Sciatic nerve (tissue), 2 donors: Measurements from ENCODE around the gene CLIC3. TPM values are rescaled to one million over a fixed set of nuclear protein-coding genes. Genes with fewer than 3 reads are reported as not detected.

Source experiments
- ATAC-seq: fragments of 200-7000 bp; cut with Tn5 transposase; one replicate; pipeline ENCODE4 v1.9.1; 2020; ENCODE audit warnings: mild to moderate bottlenecking, moderate library complexity
- DNase-seq: peaks from one replicate; pipeline ENCODE4 v3.0.0-alpha.2; 2020; ENCODE audit warnings: low spot score
- intact Hi-C: fragments of 100-400 bp; cut with DNase I; formaldehyde crosslinking; loops from one replicate; pipeline ENCODE4 v1.14.2; 2022
- total RNA-seq: library from RNA; stranded (reverse); fragmentation: NEBNext Ultra II Directional; extraction: Animal tissue kit (Norgen Biotek cat#: 25700); gene quantifications from one replicate; pipeline ENCODE4 v1.2.1, GENCODE V29; 2021
- donor health status: DM: no; HTN: no; CAD: no.
- donor health status: DM: no; HTN: no; CAD: no.

CLIC3 gene
- total RNA-seq, 1 donor from 2014 or later = 11.3 TPM

DNA sequence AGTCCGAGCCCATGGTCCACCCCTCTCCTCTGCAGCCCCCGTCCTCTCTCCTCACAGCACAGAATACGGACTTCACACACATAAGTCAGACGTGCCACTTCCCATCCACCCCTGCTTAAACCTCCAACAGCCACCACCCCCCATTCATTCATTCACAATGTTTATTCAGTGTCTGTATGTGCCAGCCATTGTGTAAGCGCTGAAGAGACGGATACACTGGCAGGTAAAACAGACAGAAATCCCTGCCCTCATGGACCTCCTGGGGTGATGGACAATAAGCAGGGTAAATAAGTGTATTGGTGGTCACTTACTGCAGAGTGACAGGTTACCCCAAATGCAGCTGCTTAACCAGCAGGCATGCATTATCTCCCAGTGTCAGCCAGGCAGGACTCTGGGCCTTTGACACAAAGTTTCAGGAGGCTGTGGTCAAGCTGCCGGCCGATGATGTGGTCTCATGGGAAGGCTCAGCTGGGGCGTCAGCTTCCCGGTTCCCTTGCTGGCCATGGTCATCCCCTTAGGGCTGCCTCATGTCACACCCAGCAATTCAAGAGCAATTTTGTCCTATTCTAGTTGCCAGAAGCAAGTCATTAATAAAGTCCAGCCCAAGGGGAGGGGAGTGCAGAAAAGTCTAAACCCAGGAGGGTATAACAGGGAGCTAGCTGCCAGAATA, 6.0 kb downstream of the CLIC3 start:
- ATAC-seq (no peak), DNase-seq (no peak)
- intact Hi-C loops = no loop called here

DNA sequence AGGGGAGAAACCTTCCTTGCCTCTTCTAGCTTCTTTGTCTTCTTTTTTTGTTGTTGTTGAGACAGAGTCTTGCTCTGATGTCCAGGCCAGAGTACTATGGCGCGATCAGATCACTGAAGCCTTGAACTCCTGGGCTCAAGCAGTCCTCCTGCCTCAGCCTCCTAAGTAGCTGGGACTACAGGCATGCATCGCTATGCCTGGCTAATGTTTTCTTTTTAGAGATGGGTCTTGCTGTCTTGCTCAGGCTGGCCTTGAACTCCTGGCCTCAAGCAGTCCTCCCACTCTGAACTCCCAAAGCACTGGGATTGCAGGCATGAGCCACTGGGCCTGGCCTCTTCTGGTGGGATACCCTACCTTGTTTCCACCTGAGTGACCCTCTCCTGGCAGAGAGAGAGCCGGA, 7.5 kb downstream of the CLIC3 start:
- ATAC-seq = no peak
- intact Hi-C loops = no loop called here
- no peak for DNase-seq

DNA sequence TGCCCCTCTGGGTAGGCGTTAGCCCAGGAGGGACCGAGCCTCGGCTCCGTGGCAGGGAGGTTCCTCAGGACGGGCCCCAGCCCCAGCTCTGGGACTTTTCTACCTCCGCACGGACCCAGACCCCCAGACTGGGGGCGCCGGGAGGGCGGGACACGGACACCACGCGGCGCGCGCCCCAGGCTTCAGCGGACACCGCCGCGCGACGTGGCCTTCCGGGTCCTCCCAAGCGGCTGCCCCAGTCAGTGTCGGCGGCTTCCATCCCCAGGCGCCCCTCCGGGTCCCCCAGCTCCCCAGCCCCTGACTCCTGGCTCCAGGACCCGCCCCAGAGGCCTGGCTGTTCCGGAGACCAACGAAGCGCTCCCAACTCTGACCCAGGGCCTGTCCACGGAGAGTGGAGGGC, 10.5 kb downstream of the CLIC3 start:
- ATAC-seq = no peak
- DNase-seq = no peak
- intact Hi-C loops = no loop called here

DNA sequence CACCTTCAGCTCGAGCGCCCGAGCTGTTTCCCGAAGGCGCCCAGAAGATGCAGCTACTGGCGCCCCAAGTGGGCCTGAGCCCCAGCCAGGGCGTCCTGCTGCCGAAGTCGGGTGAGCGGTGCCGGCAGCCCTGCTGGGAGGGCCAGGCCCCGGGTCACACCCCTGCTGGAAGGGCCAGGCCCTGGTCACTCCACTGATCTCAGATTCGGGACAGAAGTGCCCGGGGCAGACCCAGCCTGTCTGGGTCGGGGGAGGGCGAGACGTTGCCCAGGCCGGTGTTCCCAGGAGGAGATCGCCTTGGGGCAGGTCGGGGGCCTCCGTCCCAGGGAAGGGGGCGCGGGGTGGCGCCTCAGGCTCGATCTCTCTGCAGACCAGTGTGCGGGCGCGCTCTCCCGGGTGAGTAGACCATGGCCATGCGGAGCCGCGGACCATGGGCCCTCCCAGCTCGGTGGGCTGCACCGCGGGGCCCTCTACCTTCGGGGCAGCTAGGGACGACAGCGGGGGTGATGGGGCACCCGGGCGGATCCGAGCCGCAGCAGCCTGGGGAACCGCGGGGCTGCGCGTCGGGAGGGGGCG, 11.3 kb downstream of the CLIC3 start:
- intact Hi-C loops = no loop called here
- no peak for DNase-seq
- ATAC-seq = no peak

DNA sequence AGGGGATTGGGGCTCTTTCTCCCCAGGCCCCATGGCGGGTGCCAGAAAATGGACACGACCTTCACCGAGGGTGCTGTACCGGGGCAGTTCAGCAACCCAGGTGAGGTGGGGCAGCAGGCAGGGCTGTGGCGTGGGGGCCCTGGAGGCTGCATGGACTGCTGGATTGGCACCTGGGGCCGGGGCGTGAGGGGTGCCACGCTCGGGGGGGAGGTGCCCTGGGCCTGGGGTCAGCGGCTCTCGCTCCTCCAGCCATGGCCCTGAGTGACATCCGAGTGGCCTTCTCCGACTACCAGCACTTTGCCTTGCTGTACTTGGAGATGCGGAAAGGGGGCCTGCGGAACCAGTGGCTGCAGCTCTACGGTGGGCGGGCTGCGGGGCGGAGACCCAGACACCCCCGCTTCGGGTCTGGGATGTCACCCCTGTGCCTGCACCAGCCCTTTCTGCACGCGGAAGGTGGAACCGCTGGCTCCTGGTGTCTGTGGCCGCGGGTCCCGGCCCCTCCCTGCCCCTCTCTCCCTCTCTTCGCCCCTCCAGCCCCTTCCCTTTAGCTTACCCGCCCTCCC, 11.8 kb downstream of the CLIC3 start:
- ATAC-seq = no peak

DNA sequence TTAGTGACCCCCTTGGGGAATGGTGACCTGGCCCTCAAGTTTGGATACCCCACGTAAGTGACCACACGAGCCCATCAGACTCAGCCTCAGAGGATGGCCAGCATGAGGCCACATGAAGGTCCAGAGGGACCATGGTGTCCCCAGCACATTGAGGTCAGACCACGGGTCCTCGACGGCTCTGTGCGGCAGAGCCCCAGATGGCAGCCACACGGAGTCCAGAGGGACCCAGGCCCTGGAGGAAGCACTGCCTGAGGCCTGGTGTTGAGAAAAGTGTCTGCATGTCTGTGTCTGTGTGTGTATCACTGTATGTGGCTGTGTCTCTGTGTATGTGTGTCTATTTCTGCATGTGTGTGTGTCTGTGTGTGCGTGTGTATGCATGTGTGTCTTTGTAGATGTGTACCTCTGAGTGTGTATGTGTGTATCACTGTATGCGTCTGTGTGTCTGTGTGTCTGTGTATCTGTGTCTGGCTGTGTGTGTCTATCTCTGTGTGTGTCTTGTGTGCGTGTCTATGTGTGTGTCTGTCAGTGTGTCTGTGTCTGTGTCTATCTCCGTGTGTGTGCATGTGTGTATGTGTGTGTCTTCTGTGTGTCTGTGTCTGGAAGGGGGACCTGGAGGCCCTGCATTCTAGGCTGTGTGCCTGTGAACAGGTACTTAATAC, 12.6 kb downstream of the CLIC3 start:
- ATAC-seq (no peak), DNase-seq (no peak)
- intact Hi-C loops = no loop called here

More for the DNA sequence above, 11.8 kb downstream of the CLIC3 start:
- intact Hi-C loops = no loop called here
- no peak for DNase-seq

DNA sequence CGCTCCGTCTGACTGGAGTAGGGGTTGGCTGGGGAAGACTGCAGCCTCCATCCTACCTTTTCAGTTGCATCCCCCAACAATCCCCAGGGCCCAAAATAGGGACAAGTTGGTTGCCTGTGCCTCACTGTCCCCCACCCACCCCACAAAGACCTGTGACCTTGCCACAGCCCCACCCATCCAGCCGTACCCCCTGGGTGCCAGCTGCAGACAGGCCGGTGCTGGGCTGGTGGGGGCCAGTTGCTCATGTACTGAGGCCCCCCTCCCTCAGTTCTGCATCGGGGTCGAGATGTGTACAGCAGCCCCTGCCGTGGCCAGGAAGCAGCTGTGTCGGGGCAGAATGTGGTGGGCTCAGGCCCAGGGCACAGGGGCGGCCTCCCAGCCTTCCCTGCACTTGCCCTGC, 13.2 kb downstream of the CLIC3 start:
- ATAC-seq (no peak), DNase-seq (no peak)
- intact Hi-C loops = no loop called here

DNA sequence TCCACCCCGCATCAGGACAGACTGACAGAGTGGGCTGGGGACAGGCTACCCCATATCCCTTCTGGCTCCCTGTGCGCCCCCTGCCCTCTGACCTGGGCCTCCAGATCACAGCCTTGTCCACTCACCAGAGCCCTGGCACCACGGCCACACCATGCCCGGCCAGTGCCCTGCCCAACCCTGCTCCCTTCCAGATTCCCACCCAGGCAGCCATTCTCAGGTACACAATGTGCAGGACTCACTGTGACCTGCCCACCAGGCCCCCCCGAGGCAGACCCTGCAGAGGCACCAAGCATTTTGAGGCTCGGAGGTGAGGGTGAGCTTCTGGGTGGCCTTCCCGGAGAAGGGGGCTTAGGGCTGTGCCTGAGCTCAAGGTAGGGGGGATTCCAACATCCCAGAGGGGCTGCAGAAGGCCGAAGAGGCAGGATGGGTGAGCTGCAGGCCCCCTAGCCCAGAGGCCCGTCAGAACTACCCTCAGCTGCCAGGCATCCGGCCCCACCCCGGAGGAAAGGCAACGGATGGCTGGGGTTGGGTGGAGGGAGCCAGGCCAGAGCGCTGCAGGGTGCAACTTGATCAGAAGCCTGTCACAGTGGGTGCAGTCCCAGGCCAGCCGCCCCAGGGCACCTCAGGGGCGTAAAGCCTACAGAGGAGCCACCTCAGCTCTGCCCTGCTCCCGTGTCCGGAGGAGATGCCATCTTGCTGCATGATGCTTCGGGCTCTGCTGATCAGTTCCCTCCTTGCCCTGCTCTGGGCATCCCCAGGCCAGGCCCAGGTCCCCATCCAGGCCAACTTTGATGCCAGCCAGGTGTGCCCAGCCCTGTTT, 13.9 kb downstream of the CLIC3 start, which contains the start of gene LCNL1:
Gene LCNL1, plus strand, starts transcription at position 762 of the 820 bp plus-strand sequence. CDS start 594 bp downstream, outside the sequence.
- ATAC-seq (peak; percentile 1), DNase-seq (no peak)
- intact Hi-C loops = no loop called here

DNA sequence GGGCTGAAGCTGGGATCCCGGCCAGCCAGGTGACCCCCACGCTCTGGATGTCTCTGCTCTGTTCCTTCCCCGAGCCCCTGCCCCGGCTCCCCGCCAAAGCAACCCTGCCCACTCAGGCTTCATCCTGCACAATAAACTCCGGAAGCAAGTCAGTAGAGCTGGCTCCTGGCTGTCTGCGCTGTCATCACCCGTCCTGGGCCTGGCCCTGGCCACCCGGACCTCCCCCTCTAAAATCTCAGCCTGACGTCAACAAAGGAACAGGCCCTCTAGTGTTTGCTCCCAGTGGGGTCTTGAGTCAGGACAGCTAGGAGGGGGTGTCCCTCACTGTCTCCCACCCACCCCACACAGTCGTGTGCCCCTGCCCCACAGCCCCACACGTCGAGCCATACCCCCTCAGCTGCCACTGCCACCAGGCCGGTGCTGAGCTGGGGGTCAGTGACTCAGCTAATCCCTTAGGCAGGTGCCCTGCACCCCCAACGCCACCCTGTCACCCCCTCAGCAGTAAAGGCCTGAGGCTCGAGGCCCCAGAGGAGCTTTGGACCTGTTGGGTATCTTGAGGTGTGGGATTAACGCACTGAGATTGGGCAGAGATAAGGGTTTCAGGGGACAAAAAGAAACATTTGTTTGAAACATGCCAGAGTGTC, 14.7 kb downstream of the CLIC3 start:
- no peak for DNase-seq
- intact Hi-C loops = no loop called here
- peak; percentile 2 for ATAC-seq

DNA sequence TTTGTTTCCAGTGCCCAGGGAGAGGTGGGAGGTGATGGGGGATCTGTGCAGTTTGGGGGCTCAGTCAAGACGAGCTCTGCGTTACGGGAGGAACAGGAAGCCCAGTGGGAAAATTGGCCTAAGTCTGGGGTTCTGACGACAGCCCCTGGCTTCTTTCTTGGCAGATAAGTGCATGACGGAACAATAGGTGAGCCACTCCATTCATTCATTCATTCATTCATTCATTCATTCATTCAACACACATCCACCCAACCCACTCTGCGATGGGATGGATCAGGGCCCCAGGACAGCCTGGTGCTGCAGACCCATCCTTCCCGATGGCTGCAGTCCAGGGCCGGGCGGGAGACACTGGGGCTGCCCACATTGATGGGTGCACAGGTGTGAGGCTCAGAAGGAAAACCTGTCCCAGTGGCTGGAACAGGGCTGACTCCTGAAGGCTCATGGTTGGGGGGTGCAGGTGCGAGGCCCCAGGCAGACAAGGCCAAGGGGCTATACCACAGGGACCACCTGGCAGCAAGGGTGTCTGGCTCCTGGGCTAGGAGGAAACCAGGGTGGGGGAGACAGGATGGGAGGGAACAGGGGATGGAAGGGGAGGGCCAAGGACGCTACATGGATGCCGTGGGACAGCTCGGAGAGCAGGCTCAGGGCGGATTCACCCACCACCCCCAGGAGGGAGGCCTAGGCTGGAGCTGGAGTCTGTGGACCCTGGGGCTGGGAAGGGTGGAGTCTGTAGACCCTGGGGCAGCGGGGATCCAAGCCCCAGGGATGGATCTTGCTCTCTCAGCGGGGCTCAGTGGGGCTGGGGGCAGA, 15.5 kb downstream of the CLIC3 start:
- intact Hi-C loops = no loop called here
- DNase-seq = no peak
- no peak for ATAC-seq

DNA sequence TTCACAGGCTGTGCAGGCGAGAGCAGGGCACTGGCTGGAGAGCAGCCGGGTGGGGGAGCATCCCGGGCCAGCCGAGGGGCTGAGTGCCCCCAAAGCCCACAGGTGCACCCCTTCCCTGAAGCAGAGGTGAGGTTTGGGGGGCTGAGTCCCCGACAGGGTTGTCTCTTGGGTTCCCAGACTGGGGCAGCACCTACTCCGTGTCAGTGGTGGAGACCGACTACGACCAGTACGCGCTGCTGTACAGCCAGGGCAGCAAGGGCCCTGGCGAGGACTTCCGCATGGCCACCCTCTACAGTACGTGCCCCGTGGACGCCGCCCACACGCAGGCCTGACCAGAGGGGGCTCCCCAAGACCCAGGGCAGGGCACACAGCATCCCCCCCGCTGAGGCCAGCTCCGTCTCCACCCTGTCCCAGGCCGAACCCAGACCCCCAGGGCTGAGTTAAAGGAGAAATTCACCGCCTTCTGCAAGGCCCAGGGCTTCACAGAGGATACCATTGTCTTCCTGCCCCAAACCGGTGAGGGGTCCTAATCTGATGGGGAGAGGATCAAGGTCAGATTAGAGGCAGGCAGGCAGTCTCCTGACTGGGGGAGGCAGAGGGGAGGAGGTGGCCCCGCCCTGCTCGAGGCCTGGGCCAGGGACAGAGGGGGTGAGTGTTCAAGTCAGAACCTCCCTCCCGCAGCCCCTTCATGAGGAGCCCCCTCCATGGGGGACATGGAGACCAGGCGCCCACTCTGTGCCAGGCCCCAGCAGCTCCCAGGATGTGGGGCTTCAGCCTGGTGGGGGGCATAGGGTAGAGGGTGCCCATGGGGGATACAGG, 16.4 kb downstream of the CLIC3 start:
- ATAC-seq = no peak
- no peak for DNase-seq
- intact Hi-C loops = no loop called here

DNA sequence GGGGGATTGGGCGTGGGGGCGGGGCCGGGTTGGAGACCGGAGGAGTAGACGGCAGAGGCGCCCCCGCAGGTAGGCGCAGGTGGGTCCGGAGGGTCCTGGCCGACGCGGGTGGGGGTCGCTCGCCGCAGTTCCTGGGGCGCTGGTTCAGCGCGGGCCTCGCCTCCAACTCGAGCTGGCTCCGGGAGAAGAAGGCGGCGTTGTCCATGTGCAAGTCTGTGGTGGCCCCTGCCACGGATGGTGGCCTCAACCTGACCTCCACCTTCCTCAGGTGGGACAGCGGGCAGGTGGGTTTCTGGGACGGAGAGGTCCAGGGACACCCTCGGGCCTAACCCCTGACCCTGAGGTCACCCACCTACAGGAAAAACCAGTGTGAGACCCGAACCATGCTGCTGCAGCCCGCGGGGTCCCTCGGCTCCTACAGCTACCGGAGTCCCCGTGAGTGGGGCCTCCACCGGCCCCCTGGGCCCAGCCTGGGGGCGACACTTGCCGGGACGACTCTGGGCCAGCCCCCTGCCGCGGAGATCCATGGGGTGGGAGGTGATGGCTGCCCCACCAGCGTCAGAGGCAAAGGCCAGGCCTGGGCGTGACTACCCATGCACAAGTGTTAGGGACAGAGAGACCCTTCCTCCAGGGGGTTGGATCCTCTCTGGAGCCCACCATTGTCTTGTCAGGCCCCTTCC, 17.4 kb downstream of the CLIC3 start:
- no peak for ATAC-seq

DNA sequence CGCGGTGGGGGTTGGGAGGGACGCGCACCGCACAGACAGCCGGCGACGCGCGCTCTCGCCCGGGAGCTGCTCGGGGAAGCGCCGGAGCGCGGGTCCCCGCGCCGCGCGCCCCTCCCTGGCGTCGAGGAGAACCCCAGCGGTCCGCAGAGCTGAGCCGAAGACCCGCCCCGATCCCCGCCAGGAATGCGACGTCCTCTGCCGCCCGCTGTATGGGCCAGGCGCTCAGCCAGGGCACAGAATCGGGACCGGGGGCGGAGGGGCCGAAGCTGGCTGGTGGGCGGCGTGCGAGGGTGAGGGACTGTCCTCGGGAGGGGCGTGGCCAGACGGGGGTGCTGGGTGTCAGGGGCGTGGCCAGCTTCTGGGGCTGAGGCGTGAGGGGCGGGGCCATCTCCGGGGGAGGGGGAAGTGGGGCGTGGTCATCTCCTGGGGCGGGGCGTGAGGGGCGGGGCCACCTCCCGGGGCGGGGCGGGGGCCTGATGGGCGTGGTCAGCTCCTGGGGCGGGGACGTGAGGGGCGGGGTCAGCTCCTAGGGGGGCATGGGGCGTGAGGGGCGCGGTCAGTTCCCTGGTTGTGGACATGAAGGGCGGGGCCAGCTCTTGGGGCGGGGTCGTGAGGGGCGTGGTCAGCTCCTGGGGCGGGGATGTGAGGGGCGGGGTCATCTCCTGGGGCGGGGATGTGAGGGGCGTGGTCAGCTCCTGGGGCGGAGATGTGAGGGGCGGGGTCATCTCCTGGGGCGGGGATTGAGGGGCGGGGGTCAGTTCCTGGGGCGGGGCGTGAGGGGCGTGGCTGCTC, 18.1 kb downstream of the CLIC3 start:
- DNase-seq (peak; percentile 93), ATAC-seq (peak; percentile 49)
- intact Hi-C loops = no loop called here

More for the DNA sequence above, 17.4 kb downstream of the CLIC3 start:
- DNase-seq = peak; percentile 87
- intact Hi-C loops = no loop called here

DNA sequence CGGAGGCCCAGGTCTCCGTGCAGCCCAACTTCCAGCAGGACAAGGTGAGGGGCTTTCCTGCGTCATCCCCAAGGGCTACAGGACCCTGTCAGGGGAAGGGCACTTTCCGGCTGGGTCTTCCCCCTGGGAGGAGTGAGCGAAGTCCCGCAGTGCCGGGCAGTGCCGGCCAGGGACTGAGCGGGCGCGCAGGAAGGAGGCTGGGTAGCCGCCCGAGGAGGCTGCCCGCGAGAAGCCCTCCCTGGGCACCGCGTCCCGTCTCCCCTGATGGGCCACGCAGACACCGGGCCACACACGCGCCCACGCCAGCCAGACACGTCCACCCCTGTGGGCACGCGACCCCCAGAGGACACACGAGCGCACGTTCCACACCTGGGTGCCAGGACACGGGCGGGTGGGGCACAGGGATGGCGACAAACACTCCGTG, 18.7 kb downstream of the CLIC3 start:
- no peak for DNase-seq
- ATAC-seq = no peak
- intact Hi-C loops = no loop called here

DNA sequence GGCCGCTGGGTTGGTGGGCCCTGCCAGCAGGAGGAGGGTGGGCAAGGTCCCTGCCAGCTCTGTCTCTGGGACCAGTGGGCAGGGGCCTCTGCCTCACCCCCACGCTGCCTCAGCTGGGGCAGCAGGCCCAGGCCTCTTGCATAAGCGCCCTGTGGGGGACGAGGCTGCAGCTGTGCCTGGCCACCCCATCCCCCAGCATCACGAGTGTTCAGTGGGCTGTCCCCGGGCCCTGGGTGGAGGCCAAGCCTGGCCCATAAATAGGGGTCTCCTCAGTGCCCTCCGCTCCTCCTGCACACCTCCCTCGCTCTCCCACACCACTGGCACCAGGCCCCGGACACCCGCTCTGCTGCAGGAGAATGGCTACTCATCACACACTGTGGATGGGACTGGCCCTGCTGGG, 19.1 kb downstream of the CLIC3 start, which contains the start of gene PTGDS:
Gene PTGDS, plus strand, starts transcription at position 282 of the 400 bp plus-strand sequence. Its CDS starts 75 bp downstream, at position 357.
- ATAC-seq = peak; percentile 74
- intact Hi-C loops = no loop called here
- DNase-seq = peak; percentile 86

DNA sequence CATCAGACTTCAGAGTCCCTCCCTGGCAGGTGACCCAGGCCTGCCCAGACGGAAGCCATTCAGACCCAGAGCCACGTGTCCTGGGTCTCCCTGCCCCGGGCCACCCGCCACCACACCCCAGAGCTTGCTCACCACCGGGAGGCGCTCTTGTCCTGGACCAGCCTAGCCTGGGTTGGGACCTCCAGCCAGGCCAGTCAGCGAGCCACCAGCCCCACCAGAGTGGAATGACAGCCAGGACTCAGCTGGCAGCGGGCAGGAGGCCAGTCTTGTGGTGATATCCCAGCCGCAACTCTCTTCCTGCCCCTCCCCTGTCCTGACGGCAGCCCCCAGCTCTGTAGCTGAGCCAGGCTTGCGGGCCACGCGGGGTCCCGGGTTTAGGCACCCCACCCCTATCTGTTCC, 20.7 kb downstream of the CLIC3 start:
- ATAC-seq (no peak), DNase-seq (no peak)
- intact Hi-C loops = no loop called here
